A673 (cell line): ENCODE measurements around the gene IP6K1.

Source experiments
- CTCF ChIP-seq: fragments of 300-800, 200-600 bp; sonication (generic); conservative IDR thresholded peaks from 2 replicates; pipeline ENCODE4 v1.5.1; 2017; ENCODE audit warnings: low read depth, mild to moderate bottlenecking, antibody characterized with exemption, low read length, moderate library complexity, mixed read lengths
- EZH2 ChIP-seq: fragments of 200-600 bp; sonication (generic); IDR thresholded peaks from 2 replicates; pipeline ENCODE4 v1.6.1; 2017; ENCODE audit warnings: borderline replicate concordance, low read depth, mild to moderate bottlenecking, mixed read lengths, antibody characterized with exemption, low read length; ENCODE audit not compliant: poor library complexity, severe bottlenecking

- no peak for TF ChIP-seq CTCF
- no peak for TF ChIP-seq EZH2
Observed at GRCh38 chr3:49787182-49787464, 781 bp upstream of the IP6K1 start.
